GM15510 (cell line): ENCODE data around the gene CLDN12.

ENCODE experiments used
- POLR2A ChIP-seq: IDR thresholded peaks from 3 replicates; pipeline ENCODE4 v1.6.1; 2011; ENCODE audit warnings: borderline replicate concordance; ENCODE audit not compliant: insufficient read length; ENCODE audit errors: extremely low read depth

The CLDN12 gene

GRCh38 chr7:90459888-90460287 lies 56.6 kb downstream of the CLDN12 start:
- no peak for TF ChIP-seq POLR2A

GRCh38 chr7:90461219-90461618 lies 58.0 kb downstream of the CLDN12 start:
- TF ChIP-seq POLR2A: no peak
